Endothelial cell of umbilical vein (primary cell): Measurements from ENCODE around the gene DOCK1. TPM values are rescaled to one million over a fixed set of nuclear protein-coding genes. Genes with fewer than 3 reads are reported as not detected.

Source experiments
- BruUV-seq: library from RNA; stranded (reverse); fragments of 400-500 nt; replicated peaks from 2 replicates; lab custom pipeline; 2021; lab: Mats Ljungman, UMichigan
- CTCF ChIA-PET: fragments of 300-600, 350-600 bp; sonication (Branson Sonifier 250); formaldehyde crosslinking; loops from one replicate; lab custom pipeline; 2021; ENCODE audit warnings: antibody characterized with exemption, inconsistent platforms; lab: Charles Lee
- POLR2A ChIA-PET: fragments of 300-600, 350-600 bp; sonication (Branson Sonifier 250); formaldehyde crosslinking; loops from one replicate; lab custom pipeline; 2021; ENCODE audit warnings: antibody characterized with exemption, inconsistent platforms; lab: Charles Lee
- DNase-seq: peaks from one replicate; pipeline ENCODE4 v3.0.0-alpha.2; 2011; ENCODE audit warnings: low read depth, low spot score
- FAIRE-seq: peaks from 2 replicates; lab custom pipeline; 2011; peaks lifted over from hg19 to GRCh38; lab: Jason Lieb, UNC
- H2AFZ ChIP-seq: 2 replicates; pipeline ENCODE4 v1.6.0; 2012; ENCODE audit warnings: low read depth, low read length, control low read depth, inconsistent platforms
- H3K27ac ChIP-seq: 2 replicates; pipeline ENCODE4 v1.5.1; 2011; ENCODE audit warnings: low read depth, mild to moderate bottlenecking, control low read depth, low read length, moderate library complexity; ENCODE audit not compliant: insufficient read depth
- H3K27me3 ChIP-seq, 2 experiments: 2 replicates each; pipeline versions ENCODE4 v1.6.0 to v1.6.1; 2011; ENCODE audit warnings: low read length in 2 of 2, mixed read lengths in 1 of 2; ENCODE audit not compliant: control insufficient read depth in 2 of 2, insufficient read depth in 2 of 2
- H3K36me3 ChIP-seq, 2 experiments: 2 replicates in 1 of 2; 3 replicates in 1 of 2; pipeline ENCODE4 v1.5.1; 2011; ENCODE audit warnings: low read length in 2 of 2, mild to moderate bottlenecking in 1 of 2, moderate library complexity in 1 of 2; ENCODE audit not compliant: control insufficient read depth in 2 of 2, insufficient read depth in 2 of 2; ENCODE audit errors: extremely low read depth in 1 of 2
- H3K4me1 ChIP-seq: 3 replicates; pipeline ENCODE4 v1.5.1; 2011; ENCODE audit warnings: mild to moderate bottlenecking, low read length; ENCODE audit not compliant: control insufficient read depth, insufficient read depth; ENCODE audit errors: extremely low read depth
- H3K4me2 ChIP-seq: 2 replicates; pipeline ENCODE4 v1.6.1; 2011; ENCODE audit warnings: low read length, control low read depth, mixed read lengths; ENCODE audit not compliant: insufficient read depth
- H3K4me3 ChIP-seq, 3 experiments: fragments of 200-600 bp in 1 of 3; sonication (generic), shearing (Covaris generic) in 1 of 3; replicated peaks in 1 of 3; 2 replicates each; pipeline ENCODE4 v1.5.1; 2011 to 2016; ENCODE audit warnings: control low read depth in 3 of 3, low read length in 3 of 3, mild to moderate bottlenecking in 2 of 3, inconsistent platforms in 1 of 3, low read depth in 1 of 3, moderate library complexity in 1 of 3; ENCODE audit not compliant: insufficient read depth in 1 of 3
- H3K79me2 ChIP-seq: 2 replicates; pipeline ENCODE4 v1.6.0; 2012; ENCODE audit warnings: low read length, inconsistent platforms; ENCODE audit not compliant: control insufficient read depth, insufficient read depth
- H3K9ac ChIP-seq: replicated peaks from 2 replicates; pipeline ENCODE3; 2011; ENCODE audit warnings: low read length, control low read depth; ENCODE audit not compliant: insufficient read depth; ENCODE audit errors: extremely low read depth
- H3K9me1 ChIP-seq: replicated peaks from 3 replicates; pipeline ENCODE4 v1.6.0; 2011; ENCODE audit warnings: mild to moderate bottlenecking, low read length; ENCODE audit not compliant: control insufficient read depth, insufficient read depth; ENCODE audit errors: extremely low read depth
- H3K9me3 ChIP-seq: replicated peaks from 2 replicates; pipeline ENCODE4 v1.5.1; 2012; ENCODE audit warnings: low read length, inconsistent platforms; ENCODE audit not compliant: control insufficient read depth, insufficient read depth
- H4K20me1 ChIP-seq: replicated peaks from 2 replicates; pipeline ENCODE3; 2011; ENCODE audit warnings: mild to moderate bottlenecking, low read length; ENCODE audit not compliant: control insufficient read depth, insufficient read depth; ENCODE audit errors: extremely low read depth
- EZH2 ChIP-seq: IDR thresholded peaks from 2 replicates; pipeline ENCODE4 v1.6.1; 2012; ENCODE audit warnings: borderline replicate concordance, low read depth, mild to moderate bottlenecking, moderate library complexity, low read length, inconsistent platforms; ENCODE audit not compliant: severe bottlenecking
- FOS ChIP-seq: IDR thresholded peaks from 2 replicates; pipeline ENCODE4 v1.6.1; 2011; ENCODE audit warnings: mild to moderate bottlenecking, low read length, moderate library complexity, borderline replicate concordance; ENCODE audit not compliant: insufficient read depth
- GATA2 ChIP-seq: IDR thresholded peaks from 2 replicates; pipeline ENCODE4 v1.7.0; 2011; ENCODE audit warnings: low read depth, mild to moderate bottlenecking, moderate library complexity, mixed read lengths, low read length; ENCODE audit not compliant: insufficient read length, insufficient read depth
- JUN ChIP-seq: IDR thresholded peaks from 2 replicates; pipeline ENCODE4 v1.6.1; 2011; ENCODE audit warnings: borderline replicate concordance, low read depth; ENCODE audit not compliant: insufficient read length, insufficient read depth
- MYC ChIP-seq: IDR thresholded peaks from one replicate; pipeline ENCODE4 v1.6.1; 2011; ENCODE audit warnings: mild to moderate bottlenecking, low read depth, low read length
- POLR2A ChIP-seq: IDR thresholded peaks from 2 replicates; pipeline ENCODE4 v1.6.1; 2012; ENCODE audit warnings: low read depth, mild to moderate bottlenecking, control low read depth, low read length
- POLR2AphosphoS5 ChIP-seq: IDR thresholded peaks from 2 replicates; pipeline ENCODE4 v1.6.1; 2012; ENCODE audit warnings: low read depth, mild to moderate bottlenecking, control low read depth, low read length, moderate library complexity; ENCODE audit not compliant: insufficient read depth
- dilution Hi-C: fragments of 300-500 bp; cut with MboI; formaldehyde crosslinking; loops from one replicate; pipeline ENCODE4 v1.15.0; 2019; ENCODE audit warnings: low sequenced_read_pairs; ENCODE audit not compliant: extremely low pct_ligation_motif_present
- intact Hi-C: fragments of 100-400 bp; cut with micrococcal nuclease; formaldehyde crosslinking; loops from one replicate; pipeline ENCODE4 v1.10.0; 2022
- polyA plus RNA-seq, 4 experiments: library from polyadenylated mRNA; depleted of rRNA in 3 of 4; stranded (reverse) in 3 of 4; unstranded in 1 of 4; fragments of >200 nt; gene quantifications; 2 replicates each; pipeline versions ENCODE4 v1.2.1 to v1.2.3, GENCODE V29; 2011 to 2012; ENCODE audit warnings: missing spikeins in 1 of 4
- total RNA-seq: library from RNA; stranded (reverse); gene quantifications from 2 replicates; pipeline ENCODE4 v1.2.3, GENCODE V29; 2021
- TF ChIP-seq, protein P1 (sequence below), 2 donors: IDR thresholded peaks; 1 replicate in 1 of 2; 2 replicates in 1 of 2; pipeline ENCODE4 v1.5.1; 2011; ENCODE audit warnings: low read length in 2 of 2, mild to moderate bottlenecking in 2 of 2, moderate library complexity in 2 of 2, control low read depth in 1 of 2, inconsistent platforms in 1 of 2, low read depth in 1 of 2; ENCODE audit not compliant: insufficient read depth in 1 of 2; ENCODE audit errors: extremely low read depth in 1 of 2
- TF ChIP-seq, protein P2 (sequence below): IDR thresholded peaks from 2 replicates; pipeline ENCODE4 v1.6.1; 2011; ENCODE audit not compliant: insufficient read depth, insufficient read length

The DOCK1 gene
- total and polyA plus RNA-seq, 2 donors (not counting 3 experiments of a cell fraction or from before 2014, with no cell fraction given) = 22.5 to 83.1 TPM

DNA sequence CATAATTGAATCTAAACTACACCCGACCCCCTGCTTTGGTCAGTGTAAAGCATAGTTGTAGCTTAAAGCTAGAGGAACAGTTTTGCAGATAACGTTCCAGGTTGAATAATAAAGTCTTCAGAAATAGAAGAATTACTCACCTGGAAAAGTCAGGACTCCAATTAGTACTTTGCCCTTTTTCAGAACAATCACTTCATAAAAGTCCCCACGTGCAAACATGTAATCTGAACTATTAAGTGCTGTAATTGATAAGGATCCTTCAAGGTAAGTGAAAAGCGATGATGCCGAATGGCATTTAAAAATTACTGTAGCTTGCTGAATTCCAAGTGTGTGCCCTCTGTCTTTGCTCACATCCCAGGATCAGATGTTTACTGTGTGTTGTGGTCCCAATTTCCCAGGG lies 344.8 kb downstream of the DOCK1 start:
- Histone ChIP-seq H3K27ac (no peak overlapping the region), H3K79me2 (no peaks in the 10 kb centered on the region), H2AFZ (no peak overlapping the region), H3K36me3 (peaks cover 2 to 7% of the 10 kb centered on the region in 2 experiments), H3K4me1 (peaks cover 8% of the 10 kb centered on the region), H3K4me2 (no peak overlapping the region), H3K9ac (no peak overlapping the region), H3K9me1 (no peaks in the 10 kb centered on the region), H4K20me1 (no peaks in the 10 kb centered on the region), H3K4me3 (no peak overlapping the region), H3K9me3 (no peaks in the 10 kb centered on the region), H3K27me3 (no peaks in the 10 kb centered on the region)
- no peak for TF ChIP-seq MYC
- TF ChIP-seq, protein P1, sequence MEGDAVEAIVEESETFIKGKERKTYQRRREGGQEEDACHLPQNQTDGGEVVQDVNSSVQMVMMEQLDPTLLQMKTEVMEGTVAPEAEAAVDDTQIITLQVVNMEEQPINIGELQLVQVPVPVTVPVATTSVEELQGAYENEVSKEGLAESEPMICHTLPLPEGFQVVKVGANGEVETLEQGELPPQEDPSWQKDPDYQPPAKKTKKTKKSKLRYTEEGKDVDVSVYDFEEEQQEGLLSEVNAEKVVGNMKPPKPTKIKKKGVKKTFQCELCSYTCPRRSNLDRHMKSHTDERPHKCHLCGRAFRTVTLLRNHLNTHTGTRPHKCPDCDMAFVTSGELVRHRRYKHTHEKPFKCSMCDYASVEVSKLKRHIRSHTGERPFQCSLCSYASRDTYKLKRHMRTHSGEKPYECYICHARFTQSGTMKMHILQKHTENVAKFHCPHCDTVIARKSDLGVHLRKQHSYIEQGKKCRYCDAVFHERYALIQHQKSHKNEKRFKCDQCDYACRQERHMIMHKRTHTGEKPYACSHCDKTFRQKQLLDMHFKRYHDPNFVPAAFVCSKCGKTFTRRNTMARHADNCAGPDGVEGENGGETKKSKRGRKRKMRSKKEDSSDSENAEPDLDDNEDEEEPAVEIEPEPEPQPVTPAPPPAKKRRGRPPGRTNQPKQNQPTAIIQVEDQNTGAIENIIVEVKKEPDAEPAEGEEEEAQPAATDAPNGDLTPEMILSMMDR (IDR thresholded peaks at IDR 0.05; ENCODE audit: extremely low read depth in 1 of 2, insufficient read depth in 1 of 2, low read depth in 1 of 2, low read length in 2 of 2) = no peak
- TF ChIP-seq, protein P2, sequence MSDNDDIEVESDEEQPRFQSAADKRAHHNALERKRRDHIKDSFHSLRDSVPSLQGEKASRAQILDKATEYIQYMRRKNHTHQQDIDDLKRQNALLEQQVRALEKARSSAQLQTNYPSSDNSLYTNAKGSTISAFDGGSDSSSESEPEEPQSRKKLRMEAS = no peak
- no peak for TF ChIP-seq POLR2AphosphoS5
- TF ChIP-seq POLR2A = no peak
- TF ChIP-seq FOS = no peak
- no peak for TF ChIP-seq EZH2
- no peak for TF ChIP-seq JUN
- no peak for TF ChIP-seq GATA2
- dilution Hi-C loops (no loop called here), intact Hi-C loops (no loop called here)
- DNase-seq (no peak), FAIRE-seq (no peak)
- BruUV-seq = no TSS peak
- POLR2A ChIA-PET = no interaction called here
- CTCF ChIA-PET = no interaction called here
